A673 (cell line): Measurements from ENCODE around the gene GABRB1. TPM values are rescaled to one million over a fixed set of nuclear protein-coding genes. Genes with fewer than 3 reads are reported as not detected.
"Not testable (repeated sequence)": the region's sequence is repeated elsewhere in the genome, so short reads cannot be mapped to it uniquely, and the experiment has no call there.

Experiments used
- BruUV-seq: library from RNA; stranded (reverse); fragments of 400-500 nt; replicated peaks from 2 replicates; lab custom pipeline; 2021; lab: Mats Ljungman, UMichigan
- CTCF ChIA-PET: fragments of 300-600 bp; sonication (Branson Sonifier 250); formaldehyde crosslinking; loops from one replicate; lab custom pipeline; 2022; ENCODE audit warnings: antibody characterized with exemption; lab: Charles Lee
- POLR2A ChIA-PET: fragments of 300-600 bp; sonication (Branson Sonifier 250); formaldehyde crosslinking; loops from one replicate; lab custom pipeline; 2022; ENCODE audit warnings: antibody characterized with exemption; ENCODE audit not compliant: low non-redundant PET; lab: Charles Lee
- DNase-seq: peaks from one replicate; pipeline ENCODE4 v3.0.0-alpha.2; 2015; ENCODE audit warnings: low spot score
- H3K27ac ChIP-seq: fragments of 200-600 bp; sonication (generic); 2 replicates; pipeline ENCODE4 v1.5.1; 2016; ENCODE audit warnings: mixed run types, low read depth, mild to moderate bottlenecking, mixed read lengths, antibody characterized with exemption, low read length; ENCODE audit not compliant: poor library complexity, severe bottlenecking
- H3K27me3 ChIP-seq: fragments of 200-600 bp; sonication (generic); replicated peaks from 2 replicates; pipeline ENCODE4 v1.6.1; 2017; ENCODE audit warnings: mixed run types, low read depth, mild to moderate bottlenecking, mixed read lengths, antibody characterized with exemption, low read length; ENCODE audit not compliant: insufficient read depth, poor library complexity
- H3K36me3 ChIP-seq: fragments of 200-600 bp; sonication (generic); 2 replicates; pipeline ENCODE4 v1.6.1; 2016; ENCODE audit warnings: mixed run types, mild to moderate bottlenecking, mixed read lengths, antibody characterized with exemption, low read length; ENCODE audit not compliant: insufficient read depth, poor library complexity, severe bottlenecking
- H3K4me1 ChIP-seq: fragments of 200-600 bp; sonication (generic); 2 replicates; pipeline ENCODE4 v1.6.1; 2017; ENCODE audit warnings: mixed run types, mild to moderate bottlenecking, mixed read lengths, antibody characterized with exemption, low read length; ENCODE audit not compliant: insufficient read depth, poor library complexity, severe bottlenecking
- H3K4me3 ChIP-seq: fragments of 200-600 bp; sonication (generic); 2 replicates; pipeline ENCODE4 v1.5.1; 2016; ENCODE audit warnings: low read depth, mixed run types, mild to moderate bottlenecking, mixed read lengths, low read length; ENCODE audit not compliant: poor library complexity, severe bottlenecking
- H3K9me3 ChIP-seq: fragments of 200-600 bp; sonication (generic); 2 replicates; pipeline ENCODE4 v1.6.1; 2016; ENCODE audit warnings: mixed run types, low read depth, mild to moderate bottlenecking, mixed read lengths, antibody characterized with exemption, low read length; ENCODE audit not compliant: poor library complexity, severe bottlenecking
- CTCF ChIP-seq: fragments of 300-800, 200-600 bp; sonication (generic); conservative IDR thresholded peaks from 2 replicates; pipeline ENCODE4 v1.5.1; 2017; ENCODE audit warnings: low read depth, mild to moderate bottlenecking, antibody characterized with exemption, low read length, moderate library complexity, mixed read lengths
- EZH2 ChIP-seq: fragments of 200-600 bp; sonication (generic); IDR thresholded peaks from 2 replicates; pipeline ENCODE4 v1.6.1; 2017; ENCODE audit warnings: borderline replicate concordance, low read depth, mild to moderate bottlenecking, mixed read lengths, antibody characterized with exemption, low read length; ENCODE audit not compliant: poor library complexity, severe bottlenecking
- intact Hi-C: fragments of 100-400 bp; cut with micrococcal nuclease; formaldehyde crosslinking; loops from one replicate; pipeline ENCODE4 v1.10.0; 2022; ENCODE audit not compliant: unreplicated experiment
- total RNA-seq: library from RNA; stranded (reverse); gene quantifications from 2 replicates; pipeline ENCODE4 v1.2.3, GENCODE V29; 2021

GABRB1 gene
- total RNA-seq, 1 experiment from 2014 or later: 1.0 TPM

GRCh38 chr4:47287735-47288134 lies 256.4 kb downstream of the GABRB1 start:
- POLR2A ChIA-PET: no interaction called here
- Histone ChIP-seq H3K4me3 (no peak overlapping the region), H3K36me3 (no peaks in the 10 kb centered on the region), H3K9me3 (no peaks in the 10 kb centered on the region), H3K4me1 (peaks cover 9% of the 10 kb centered on the region), H3K27ac (no peak overlapping the region), H3K27me3 (no peaks in the 10 kb centered on the region)
- BruUV-seq: no TSS peak
- intact Hi-C loops: no loop called here
- no peak for TF ChIP-seq EZH2
- TF ChIP-seq CTCF: no peak
- peak; percentile 51 for DNase-seq
- CTCF ChIA-PET: no interaction called here

- H3K27ac ChIP-seq: no peak overlapping the region
- no peaks in the 10 kb centered on the region for H3K27me3 ChIP-seq
- TF ChIP-seq EZH2: no peak
- no peak for TF ChIP-seq CTCF
- no peak overlapping the region for H3K4me3 ChIP-seq
- DNase-seq: peak; percentile 26
- peaks cover 9% of the 10 kb centered on the region for H3K4me1 ChIP-seq
- intact Hi-C loops: no loop called here
- ChIA-PET POLR2A (interaction anchor here (0.5 kb wide), 1 partner anchor 44 kb away, joined by 9 read pairs; no protein-coding TSS in a partner anchor), CTCF (no interaction called here)
- no peaks in the 10 kb centered on the region for H3K9me3 ChIP-seq
- no TSS peak for BruUV-seq
- no peaks in the 10 kb centered on the region for H3K36me3 ChIP-seq
Observed at GRCh38 chr4:47289805-47290204, 258.4 kb downstream of the GABRB1 start.

GRCh38 chr4:47290873-47291272 lies 259.5 kb downstream of the GABRB1 start:
- POLR2A ChIA-PET, H3K36me3 ChIP-seq, H3K4me1 ChIP-seq, DNase-seq, H3K27me3 ChIP-seq, H3K9me3 ChIP-seq, BruUV-seq, H3K4me3 ChIP-seq, intact Hi-C loops, CTCF ChIA-PET, H3K27ac ChIP-seq: not testable (repeated sequence)

GRCh38 chr4:47309165-47309564 lies 277.8 kb downstream of the GABRB1 start:
- Histone ChIP-seq H3K4me1 (no peaks in the 10 kb centered on the region), H3K9me3 (no peaks in the 10 kb centered on the region), H3K27ac (no peak overlapping the region), H3K27me3 (no peaks in the 10 kb centered on the region), H3K36me3 (no peaks in the 10 kb centered on the region), H3K4me3 (no peak overlapping the region)
- BruUV-seq: no TSS peak
- ChIA-PET CTCF (no interaction called here), POLR2A (no interaction called here)
- TF ChIP-seq EZH2 (no peak), CTCF (no peak)
- no peak for DNase-seq
- intact Hi-C loops: no loop called here
